T-helper 2 cell (primary cell): ENCODE data around the gene LRCOL1.

Experiments
- DNase-seq, 5 experiments: peaks; one replicate each; pipeline versions ENCODE4 v3.0.0 to v3.0.0-alpha.2; 2012 to 2022

Gene LRCOL1

GRCh38 chr12:132619071-132619385 is 8.6 kb upstream of the LRCOL1 start:
- DNase-seq, result no peak

GRCh38 chr12:132618683-132619043 is 8.3 kb upstream of the LRCOL1 start, which contains the start of gene P2RX2:
Gene P2RX2 (plus strand): TSS chr12:132618776. CDS start chr12:132618817, 41 bp downstream.
- DNase-seq, result no peak

GRCh38 chr12:132617822-132618682 is 7.7 kb upstream of the LRCOL1 start:
- DNase-seq, result no peak

- no peak for DNase-seq
These were observed 6.8 kb upstream of the LRCOL1 start for GRCh38 chr12:132617135-132617701.

- DNase-seq, result no peak
These were observed 5.2 kb upstream of the LRCOL1 start for GRCh38 chr12:132615579-132616038.

GRCh38 chr12:132614861-132615578 is 4.6 kb upstream of the LRCOL1 start:
- peak; percentile 47 to 77 (median 64) for DNase-seq

GRCh38 chr12:132614029-132614428 is 3.6 kb upstream of the LRCOL1 start:
- no peak for DNase-seq

- DNase-seq, result no peak
These were observed 1.2 kb upstream of the LRCOL1 start for GRCh38 chr12:132611620-132612019.

GRCh38 chr12:132610866-132611602 is 652 bp upstream of the LRCOL1 start:
- no peak for DNase-seq

GRCh38 chr12:132608231-132609171 is 1.9 kb downstream of the LRCOL1 start:
- no peak for DNase-seq

GRCh38 chr12:132606927-132607326 is 3.5 kb downstream of the LRCOL1 start:
- DNase-seq, result no peak

- no peak for DNase-seq
These were observed 3.9 kb downstream of the LRCOL1 start for GRCh38 chr12:132606466-132606865.

- no peak for DNase-seq
These were observed 4.5 kb downstream of the LRCOL1 start for GRCh38 chr12:132605892-132606291.

- DNase-seq, result no peak
These were observed 5.5 kb downstream of the LRCOL1 start for GRCh38 chr12:132604668-132605441.

- no peak for DNase-seq
These were observed 6.2 kb downstream of the LRCOL1 start for GRCh38 chr12:132604151-132604618.

- no peak for DNase-seq
These were observed 6.9 kb downstream of the LRCOL1 start for GRCh38 chr12:132603240-132604150.

- DNase-seq, result no peak
These were observed 7.7 kb downstream of the LRCOL1 start for GRCh38 chr12:132602572-132603239.

- DNase-seq, result no peak
These were observed 9.1 kb downstream of the LRCOL1 start for GRCh38 chr12:132601171-132601883.
